Bronchial epithelial cell (primary cell): ENCODE data around the gene AMPH. TPM values are rescaled to one million over a fixed set of nuclear protein-coding genes. Genes with fewer than 3 reads are reported as not detected.

Experiments
- DNase-seq: peaks from one replicate; pipeline ENCODE4 v3.0.0-alpha.2; 2010; ENCODE audit warnings: low read depth
- FAIRE-seq: peaks from 2 replicates; lab custom pipeline; 2011; peaks lifted over from hg19 to GRCh38; lab: Jason Lieb, UNC
- H3K27me3 ChIP-seq: 2 replicates; pipeline ENCODE4 v1.5.1; 2011; ENCODE audit warnings: low read length; ENCODE audit not compliant: control insufficient read depth, insufficient read depth
- H3K36me3 ChIP-seq: 2 replicates; pipeline ENCODE4 v1.5.1; 2011; ENCODE audit warnings: low read length; ENCODE audit not compliant: control insufficient read depth, insufficient read depth
- H3K4me3 ChIP-seq: 2 replicates; pipeline ENCODE4 v1.5.1; 2011; ENCODE audit warnings: mild to moderate bottlenecking, low read depth, low read length, control low read depth
- CTCF ChIP-seq: IDR thresholded peaks from 2 replicates; pipeline ENCODE4 v1.5.1; 2011; ENCODE audit warnings: mild to moderate bottlenecking, moderate library complexity, low read length, control low read depth, inconsistent platforms; ENCODE audit not compliant: insufficient read depth, severe bottlenecking
- total RNA-seq: library from RNA; depleted of rRNA; stranded (reverse); fragments of >200 nt; gene quantifications from 2 replicates; pipeline ENCODE4 v1.2.1, GENCODE V29; 2014

Gene AMPH
- total RNA-seq, 1 donor from 2014 or later: not detected

- TF ChIP-seq CTCF: no peak
- FAIRE-seq (no peak), DNase-seq (no peak)
- Histone ChIP-seq H3K27me3 (no peaks in the 10 kb centered on the region), H3K4me3 (no peak overlapping the region), H3K36me3 (no peaks in the 10 kb centered on the region)
Measured at GRCh38 chr7:38539477-38540081, 91.6 kb downstream of the AMPH start.

DNA sequence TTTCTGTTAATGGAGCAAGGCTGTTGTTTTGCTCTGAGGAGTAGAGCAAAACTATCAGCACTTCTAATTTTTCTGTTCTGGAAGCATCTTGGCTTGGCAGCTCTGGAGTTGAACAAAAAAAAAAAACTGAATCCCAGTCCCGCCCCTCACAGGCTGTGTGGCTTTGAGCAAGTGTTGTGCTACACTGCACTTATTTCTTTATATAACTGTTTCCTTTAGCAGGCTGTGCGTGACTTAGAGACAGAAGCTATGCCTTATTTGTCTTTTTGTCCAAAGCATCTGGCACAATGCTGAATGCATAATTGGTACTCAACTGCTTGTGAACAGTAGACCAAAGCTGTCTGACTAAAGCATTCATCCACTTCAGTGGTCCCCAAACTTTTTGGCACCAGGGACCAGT is 96.1 kb downstream of the AMPH start:
- TF ChIP-seq CTCF: no peak
- DNase-seq (no peak), FAIRE-seq (no peak)
- Histone ChIP-seq H3K36me3 (no peaks in the 10 kb centered on the region), H3K27me3 (no peaks in the 10 kb centered on the region), H3K4me3 (no peak overlapping the region)

DNA sequence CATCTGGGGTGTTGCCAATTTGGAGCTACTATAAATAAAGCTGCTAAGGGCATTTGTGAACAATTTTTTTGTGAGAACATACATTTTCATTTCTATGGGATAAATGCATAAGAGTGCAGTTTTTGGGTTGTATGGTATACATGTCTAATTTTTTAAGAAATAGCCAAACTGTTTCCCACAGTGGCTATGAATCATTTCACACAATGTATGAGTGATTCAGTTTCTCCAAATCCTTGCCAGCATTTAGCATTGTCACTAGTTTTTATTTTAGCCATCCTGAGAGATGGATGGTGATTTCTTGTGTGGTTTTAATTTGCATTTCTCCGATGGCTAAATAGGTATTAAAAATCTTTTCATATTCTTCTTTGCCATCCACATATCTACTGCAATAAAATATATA is 105.3 kb downstream of the AMPH start:
- Histone ChIP-seq H3K27me3 (no peaks in the 10 kb centered on the region), H3K4me3 (no peak overlapping the region), H3K36me3 (no peaks in the 10 kb centered on the region)
- TF ChIP-seq CTCF: no peak
- no peak for FAIRE-seq
- peak; percentile 3 for DNase-seq

DNA sequence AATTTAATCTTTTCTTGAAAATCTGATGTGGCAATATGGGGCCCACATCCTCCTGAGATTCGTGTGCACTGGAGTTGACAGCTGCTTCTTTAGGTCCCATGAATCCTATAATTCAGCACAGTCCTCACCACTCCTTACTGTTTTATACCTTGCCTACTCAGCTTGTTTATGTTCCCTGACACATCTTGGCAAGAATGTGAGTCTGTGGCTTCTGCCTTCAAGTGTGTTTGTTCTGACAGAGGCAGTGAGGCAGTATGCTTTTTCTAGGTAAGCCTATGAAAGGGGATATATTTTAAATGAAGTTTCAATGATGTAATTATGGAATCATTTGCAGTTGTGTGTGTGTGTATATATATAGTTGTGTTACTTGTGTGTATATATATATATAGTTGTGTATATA is 106.4 kb downstream of the AMPH start:
- FAIRE-seq (no peak), DNase-seq (peak; percentile 15)
- no peak overlapping the region for H3K4me3 ChIP-seq
- TF ChIP-seq CTCF: no peak
- H3K36me3 ChIP-seq: no peaks in the 10 kb centered on the region
- no peaks in the 10 kb centered on the region for H3K27me3 ChIP-seq

GRCh38 chr7:38520741-38521140 is 110.4 kb downstream of the AMPH start:
- TF ChIP-seq CTCF: no peak
- Histone ChIP-seq H3K4me3 (no peak overlapping the region), H3K27me3 (no peaks in the 10 kb centered on the region), H3K36me3 (no peaks in the 10 kb centered on the region)
- DNase-seq: no peak
- FAIRE-seq: no peak

GRCh38 chr7:38518541-38518940 is 112.6 kb downstream of the AMPH start:
- Histone ChIP-seq H3K27me3 (no peaks in the 10 kb centered on the region), H3K36me3 (no peaks in the 10 kb centered on the region), H3K4me3 (no peak overlapping the region)
- FAIRE-seq (no peak), DNase-seq (no peak)
- TF ChIP-seq CTCF: no peak
